GM21447 (cell line): ENCODE results near the gene HRNR.

Experiments
- ATAC-seq: cut with Tn5 transposase; IDR thresholded peaks from one replicate; pipeline ENCODE4 v1.9.1; 2021; ENCODE audit not compliant: unreplicated experiment

The HRNR gene

DNA sequence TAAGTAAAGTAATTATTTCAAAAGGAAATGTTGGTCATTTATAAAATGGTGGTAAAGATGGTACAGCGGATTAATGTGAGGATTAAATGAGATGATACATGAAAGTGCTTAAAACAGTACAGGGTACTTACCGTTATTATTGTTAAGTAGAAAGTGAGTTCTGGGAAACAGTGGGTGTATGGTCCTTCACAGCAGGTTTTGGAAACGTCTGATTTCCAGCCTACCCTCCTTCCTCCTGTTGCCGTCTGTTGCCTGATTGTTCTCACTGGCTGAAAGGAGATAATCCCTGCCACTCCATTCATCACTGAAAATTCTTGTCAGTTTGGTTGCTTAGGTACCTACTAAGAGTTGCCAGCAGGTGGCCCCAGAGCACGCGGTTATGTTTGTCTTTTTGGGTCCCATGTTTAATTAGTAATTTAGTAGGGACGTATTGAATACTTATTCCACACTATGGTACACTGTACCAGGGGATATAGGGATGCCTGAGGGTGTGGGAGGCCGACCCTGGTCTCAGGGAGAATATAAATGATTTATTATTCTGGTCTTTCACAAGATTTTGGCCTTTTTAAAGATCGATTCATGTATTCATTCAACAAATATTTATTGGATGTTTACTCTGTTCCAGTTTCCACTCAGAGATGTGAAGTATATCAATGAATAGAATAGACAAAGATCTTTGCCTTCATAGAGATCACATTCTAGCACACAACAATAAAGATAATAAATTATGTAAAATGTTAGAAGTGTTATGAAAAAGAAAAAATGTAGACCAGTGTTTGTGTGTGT is 34.1 kb downstream of the HRNR start:
- ATAC-seq: no peak

DNA sequence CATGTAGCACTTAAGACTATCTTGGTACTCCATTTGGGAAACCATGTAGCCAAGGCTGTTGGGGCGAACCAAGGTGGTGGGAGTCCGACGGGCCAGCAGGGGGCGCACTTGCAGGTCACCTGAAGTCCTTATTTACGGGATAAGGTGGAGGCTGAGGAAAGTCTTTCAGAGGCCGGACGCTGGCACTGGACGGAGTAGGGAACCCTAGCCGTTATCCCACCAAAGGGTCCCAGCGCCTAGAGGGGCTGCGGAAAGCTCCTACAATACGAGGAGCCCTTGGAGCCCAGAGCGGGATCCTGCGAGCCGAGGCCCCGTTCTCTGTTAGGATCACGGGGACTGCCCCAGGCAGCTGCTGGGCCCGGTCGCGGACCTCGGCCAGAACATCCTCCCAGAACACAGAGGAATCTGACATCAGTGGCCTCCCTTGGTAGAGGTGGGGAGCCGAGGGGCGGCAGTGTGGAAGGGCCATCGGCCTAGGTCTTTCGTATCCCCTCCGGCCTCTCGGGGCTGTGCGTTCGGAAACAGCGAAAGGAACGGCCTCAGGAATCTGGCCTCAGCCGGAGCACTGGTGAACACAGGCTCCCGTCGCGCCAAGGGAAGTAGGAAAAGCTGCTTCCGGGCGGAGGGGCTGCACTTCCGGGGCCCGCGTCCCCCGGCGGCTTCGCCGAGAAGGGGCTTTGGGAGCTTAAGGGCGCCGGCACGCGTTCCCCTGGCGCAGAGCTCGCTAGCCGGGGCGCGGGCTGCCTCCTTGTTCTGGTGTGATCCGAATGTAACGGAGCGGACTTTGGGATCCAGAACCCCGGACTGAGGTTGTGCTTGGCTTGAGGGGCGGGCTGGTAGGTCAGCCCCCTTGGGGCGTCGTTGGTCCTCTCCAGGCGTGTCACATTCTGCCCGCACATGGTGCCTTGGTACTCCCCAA is 35.1 kb downstream of the HRNR start:
- no peak for ATAC-seq

DNA sequence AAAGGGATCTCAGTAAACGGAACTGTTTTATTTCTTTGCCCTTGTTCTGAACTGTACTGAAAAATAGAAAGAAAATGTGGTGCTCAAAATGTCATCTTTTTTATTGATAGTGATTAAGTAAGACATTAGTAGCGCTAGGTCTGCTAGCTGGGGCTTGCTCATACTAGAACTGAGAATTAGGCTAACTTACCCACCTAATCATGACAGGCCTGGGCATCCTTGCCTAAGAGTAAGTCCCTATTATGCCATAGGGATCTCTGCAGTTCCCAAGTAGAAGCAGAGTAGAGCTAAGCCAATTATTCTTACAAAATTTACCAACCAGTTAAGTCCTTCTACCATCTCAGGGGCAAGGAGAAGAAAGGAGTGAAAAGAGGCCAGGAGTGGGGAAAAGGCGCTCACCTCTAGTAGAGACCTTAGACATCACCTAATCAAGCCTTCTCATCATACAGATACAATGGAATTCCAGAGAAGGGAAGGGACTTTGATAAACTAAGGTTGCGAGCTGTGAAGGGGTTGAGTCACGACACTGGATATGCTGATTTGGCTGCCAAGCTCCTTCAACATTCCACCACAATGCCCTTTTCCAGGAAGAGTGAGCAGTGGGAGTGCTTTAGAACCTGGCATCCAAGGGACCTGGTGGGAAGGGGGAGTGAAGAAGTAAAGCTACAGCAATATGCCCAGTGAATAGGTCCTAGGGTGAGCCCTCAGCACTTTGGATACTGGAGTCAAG is 37.3 kb downstream of the HRNR start:
- ATAC-seq: no peak

DNA sequence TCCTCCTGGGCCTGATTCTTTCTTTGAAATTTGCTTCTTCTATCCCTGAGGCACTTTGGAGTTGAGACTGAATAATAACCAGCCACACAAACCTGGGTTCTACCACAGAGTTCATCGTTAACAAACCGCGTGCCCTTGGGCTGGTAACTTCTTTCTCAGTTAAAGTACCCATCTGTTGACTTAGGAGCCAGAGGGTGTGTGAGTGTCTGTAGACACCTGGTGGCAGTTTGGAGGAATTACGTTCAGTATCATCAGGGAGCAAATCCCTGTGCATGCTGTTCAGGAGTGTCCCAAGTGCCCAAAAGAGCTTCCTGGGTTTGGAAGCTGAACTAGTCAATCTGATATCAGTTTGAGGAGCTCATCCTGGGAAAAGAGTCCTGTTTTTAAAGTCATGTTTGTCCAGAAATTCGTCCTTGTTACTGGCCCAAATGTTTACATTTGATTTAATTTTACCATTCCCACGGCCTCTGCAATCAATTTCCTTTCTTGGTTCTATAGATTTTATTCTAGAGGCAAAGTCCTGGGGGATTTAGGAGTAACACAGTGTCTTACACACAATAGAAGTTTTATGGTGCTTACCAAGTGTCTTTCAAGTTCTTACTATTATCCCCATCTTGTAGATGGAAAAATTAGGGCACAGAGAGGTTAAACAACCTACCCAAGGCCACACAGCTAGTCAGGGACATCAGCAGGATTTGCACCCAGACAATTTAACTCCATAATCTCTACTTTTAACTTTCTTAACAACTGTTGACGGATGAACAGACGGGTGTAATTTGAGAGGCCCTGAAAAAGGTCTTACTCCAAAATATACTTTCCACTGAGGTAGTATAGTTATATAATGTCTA is 38.2 kb downstream of the HRNR start:
- ATAC-seq: no peak

DNA sequence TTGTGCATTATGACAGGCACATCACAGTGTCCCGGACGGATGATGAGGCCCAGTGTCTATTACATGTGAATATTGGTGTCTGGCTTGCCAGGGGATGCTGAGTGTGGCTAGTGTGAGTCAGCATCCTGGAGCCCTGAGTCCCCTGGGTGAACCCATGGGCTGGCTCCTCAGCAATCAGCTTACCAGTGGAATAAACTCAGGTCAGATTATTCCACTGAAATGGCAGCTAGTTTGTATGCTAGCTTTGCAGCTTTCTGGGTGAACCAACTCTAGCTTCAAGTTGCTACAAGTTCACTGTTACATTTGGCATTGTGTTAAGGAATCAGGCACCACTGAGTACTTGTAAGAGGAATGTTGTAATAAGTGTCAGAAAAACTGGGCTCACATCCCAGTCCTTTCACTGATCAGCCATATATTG is 41.0 kb downstream of the HRNR start:
- ATAC-seq: no peak

DNA sequence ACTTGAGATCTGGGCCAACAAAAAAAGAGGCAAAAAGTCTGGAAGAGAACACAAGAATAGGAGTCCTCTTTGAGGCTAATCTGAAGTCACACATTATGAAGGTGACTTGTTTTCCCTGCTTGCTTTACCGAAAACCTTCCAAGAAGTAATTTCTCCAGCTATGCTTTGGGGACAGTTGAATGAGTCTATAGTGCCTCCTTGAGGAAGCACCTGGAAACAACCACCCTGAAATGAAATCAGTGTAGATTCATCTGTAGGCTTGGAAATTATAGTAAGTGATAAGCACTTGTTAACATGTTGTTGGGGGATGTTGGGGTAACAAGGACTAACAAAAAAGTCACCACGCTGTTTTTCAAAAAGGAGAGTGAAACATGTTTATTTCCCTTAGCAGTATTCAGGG is 41.6 kb downstream of the HRNR start:
- ATAC-seq: no peak

DNA sequence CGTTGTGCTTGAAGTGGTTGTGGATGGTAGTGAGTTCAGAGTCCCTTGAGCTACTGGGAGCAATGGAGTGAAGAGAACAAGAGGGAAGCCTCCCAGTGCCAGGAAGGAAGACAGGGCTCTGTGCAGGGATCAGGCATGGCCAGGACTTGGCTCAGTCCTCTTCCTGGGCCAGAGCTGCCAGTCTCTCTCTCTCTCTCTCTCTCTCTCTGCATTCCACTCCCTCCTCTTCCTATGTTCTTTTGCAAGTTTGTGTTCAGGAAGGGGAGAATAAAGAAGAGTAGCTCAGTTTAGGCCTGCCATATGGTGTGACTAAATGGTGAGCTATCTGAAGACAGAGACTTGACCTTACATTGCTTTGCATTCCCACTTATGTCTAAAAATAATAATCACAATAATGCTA is 44.4 kb downstream of the HRNR start:
- ATAC-seq: no peak

DNA sequence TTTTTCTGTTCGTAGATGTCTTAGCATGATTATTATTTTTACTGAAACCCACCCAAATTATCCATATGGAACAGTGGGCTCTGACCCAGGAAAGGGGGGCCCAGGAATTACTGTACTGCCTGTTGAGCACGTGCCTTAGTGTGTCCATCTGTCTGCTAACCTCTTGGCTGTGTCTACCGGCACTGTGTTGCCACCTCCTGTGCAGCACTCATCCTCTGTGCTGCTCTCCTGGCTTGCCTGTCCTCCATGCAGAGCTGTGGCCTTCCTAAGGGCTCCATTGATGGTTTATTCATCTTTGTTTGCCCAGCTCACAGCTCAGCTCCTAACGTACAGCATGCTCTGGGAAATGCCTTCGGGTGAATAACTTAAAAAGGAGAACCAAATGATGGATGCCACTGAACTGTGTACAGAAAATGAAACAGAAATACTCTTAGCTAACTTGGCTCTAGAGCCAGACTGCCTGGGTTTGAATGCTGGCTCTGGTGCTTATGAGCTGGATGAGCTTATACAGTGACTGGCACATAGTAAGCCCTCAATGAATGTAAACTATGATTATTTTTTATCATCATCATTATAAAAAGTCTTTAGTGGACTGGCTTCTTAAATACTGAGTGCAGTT is 53.6 kb downstream of the HRNR start:
- no peak for ATAC-seq

DNA sequence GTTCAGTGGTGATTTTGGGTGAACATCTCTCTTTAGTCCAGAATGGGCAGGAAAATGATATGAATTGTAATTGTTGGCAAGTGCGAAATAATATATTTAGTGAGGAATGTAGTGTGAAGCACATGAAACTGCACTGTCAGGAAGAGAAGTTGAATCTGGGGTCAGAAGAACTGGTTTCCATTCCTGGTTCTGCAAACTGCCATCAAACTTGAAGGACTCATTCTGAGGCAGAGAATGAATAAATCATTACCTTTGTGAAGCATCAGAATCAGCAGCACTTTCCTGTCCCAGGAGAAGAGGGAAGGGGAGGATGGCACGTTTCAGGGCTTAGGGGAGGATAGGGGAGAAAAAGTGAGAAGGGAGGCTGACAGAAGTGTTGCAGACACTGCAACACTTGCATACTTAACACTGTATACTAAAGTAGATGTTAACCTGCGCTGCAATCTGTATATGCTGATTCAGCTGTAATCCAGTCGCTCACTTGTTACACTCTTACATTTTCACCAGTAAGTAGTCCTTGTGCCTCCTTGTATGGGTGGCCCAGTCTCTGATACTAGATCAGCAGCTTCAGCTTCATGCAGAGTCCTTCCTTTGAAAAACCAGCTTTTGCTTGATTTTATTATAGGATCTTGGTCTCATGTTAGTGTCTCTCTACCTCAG is 54.5 kb downstream of the HRNR start:
- ATAC-seq: no peak

DNA sequence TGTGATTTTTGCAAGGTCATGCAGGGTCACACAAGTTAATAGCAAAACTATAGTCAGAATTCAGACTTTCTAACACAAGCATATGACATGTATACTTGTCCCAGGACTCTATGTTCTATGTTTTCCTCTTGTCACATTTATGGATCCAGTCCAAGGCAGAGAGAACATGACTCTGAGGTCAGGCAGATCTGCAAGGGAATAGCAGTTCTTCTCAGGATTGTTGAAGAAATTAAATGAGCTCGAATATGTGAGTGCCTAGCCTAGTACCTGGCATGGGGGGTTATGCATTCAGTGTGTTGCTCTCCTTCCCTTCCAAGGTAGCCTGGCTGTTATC is 55.5 kb downstream of the HRNR start:
- ATAC-seq: no peak

DNA sequence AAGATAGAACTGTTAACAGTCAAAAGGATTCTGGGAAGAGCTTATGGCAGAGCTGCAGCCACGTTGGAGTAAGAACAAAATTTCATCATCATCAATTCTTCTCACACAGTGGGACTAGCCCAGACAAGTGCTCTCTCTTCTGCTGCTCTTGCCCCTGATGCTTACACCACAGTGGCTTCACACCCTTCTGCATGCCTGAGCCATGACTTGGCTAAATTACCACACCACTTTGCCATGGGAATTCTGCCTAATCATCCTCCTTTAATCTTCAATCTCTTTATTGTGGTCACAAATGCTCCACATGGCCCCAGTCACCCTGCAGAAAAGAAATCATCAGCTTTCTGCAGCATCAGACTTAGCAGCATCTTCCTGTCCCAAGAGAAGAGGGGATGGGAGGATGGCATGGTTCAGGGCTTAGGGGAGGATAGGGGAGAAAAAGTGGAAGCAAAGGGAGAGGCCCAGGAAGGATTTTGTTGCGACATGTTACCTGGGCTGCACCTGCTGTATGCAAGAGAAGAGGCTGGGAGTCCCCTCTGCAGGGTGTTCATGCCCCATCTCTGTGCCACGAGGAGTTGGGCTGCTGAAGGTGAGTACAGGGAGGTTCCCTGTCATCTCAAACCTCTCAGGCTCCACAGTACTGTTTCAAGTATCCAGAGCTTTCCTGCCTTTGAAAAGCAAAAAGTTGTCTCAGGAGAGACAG is 56.0 kb downstream of the HRNR start:
- no peak for ATAC-seq

DNA sequence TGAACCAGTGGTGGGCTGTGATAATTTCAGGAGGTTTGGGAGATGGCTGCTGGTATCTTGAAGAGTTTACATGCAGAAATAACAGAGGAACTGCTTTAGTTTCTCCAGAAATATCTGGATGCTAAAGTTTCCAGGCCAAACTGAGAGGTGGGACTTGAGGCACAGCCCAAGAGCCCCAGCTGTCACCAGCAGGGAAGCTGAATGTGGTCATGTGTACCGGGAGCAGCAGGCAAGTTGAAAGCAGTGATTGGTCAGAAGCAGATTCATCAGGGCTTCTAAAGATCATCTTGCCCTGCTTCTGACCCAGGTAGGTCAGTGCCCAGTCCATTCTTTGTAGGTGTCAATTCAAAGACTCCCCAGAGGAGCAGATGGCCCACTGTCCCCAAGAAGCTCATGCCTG is 57.0 kb downstream of the HRNR start:
- no peak for ATAC-seq

DNA sequence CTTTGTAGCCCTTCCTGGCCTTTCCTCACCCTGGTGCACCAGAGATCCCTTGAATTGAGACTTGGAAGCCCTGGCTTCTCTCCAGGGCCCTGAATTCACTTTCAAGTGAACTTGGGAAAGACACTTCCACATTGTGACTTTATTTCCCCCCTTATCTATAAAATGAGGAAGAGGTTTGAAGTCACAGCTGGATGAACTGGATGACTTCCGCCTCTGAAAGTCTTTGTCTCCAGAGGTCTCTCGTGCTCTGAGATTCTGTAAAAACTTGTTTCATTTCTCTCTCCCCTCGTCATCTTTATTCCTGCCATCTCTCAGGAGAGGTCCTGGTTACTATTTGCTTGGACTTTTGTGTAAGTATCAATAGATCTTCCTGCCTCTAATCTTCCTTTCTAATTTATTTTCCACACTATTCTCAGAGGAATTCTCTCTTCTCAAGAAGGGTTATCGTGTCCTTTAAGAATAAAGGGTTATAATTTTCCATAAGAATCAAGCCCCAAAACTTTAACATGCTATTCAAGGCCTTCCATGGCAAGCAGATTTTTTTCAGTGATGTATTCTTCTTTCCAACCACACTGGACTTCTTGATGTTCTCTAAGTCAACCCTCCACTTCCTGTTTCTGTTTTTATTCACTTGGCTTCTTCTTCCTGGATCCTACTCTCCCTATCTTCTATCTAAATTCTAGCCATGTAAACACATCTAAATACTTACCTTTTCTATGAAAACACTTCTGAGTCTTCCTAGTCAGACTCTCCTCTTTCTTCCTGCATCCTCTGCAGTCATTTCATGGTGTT is 58.5 kb downstream of the HRNR start:
- no peak for ATAC-seq

DNA sequence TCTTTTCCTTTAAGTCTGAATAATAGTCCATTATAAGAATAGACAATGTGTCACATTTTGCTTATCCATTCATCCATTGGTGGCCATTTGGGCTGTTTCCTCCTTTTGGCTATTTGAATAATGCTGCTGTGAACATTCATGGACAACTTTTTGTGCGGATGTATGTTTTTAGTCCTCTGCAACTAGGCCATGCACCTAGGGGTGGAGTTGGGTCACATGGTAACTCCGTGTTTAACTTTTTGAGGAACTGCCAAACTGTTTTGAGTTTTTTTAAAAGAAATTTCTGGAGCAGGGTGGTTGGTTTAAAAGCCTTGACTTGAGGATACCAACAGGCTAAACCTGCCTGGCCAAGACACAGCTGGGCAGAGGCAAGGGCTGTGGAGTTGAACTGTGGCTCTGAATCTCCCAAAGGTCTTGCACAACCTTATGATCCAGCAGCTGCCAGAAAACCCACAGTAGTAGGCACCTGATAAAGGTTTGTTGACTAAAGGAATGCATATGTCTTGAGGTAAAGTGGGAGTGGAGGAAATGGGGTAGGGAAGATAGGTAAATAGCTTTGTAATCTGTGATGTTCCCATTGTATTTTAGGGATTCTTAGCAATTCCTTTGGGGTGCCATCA is 59.4 kb downstream of the HRNR start:
- ATAC-seq: no peak

DNA sequence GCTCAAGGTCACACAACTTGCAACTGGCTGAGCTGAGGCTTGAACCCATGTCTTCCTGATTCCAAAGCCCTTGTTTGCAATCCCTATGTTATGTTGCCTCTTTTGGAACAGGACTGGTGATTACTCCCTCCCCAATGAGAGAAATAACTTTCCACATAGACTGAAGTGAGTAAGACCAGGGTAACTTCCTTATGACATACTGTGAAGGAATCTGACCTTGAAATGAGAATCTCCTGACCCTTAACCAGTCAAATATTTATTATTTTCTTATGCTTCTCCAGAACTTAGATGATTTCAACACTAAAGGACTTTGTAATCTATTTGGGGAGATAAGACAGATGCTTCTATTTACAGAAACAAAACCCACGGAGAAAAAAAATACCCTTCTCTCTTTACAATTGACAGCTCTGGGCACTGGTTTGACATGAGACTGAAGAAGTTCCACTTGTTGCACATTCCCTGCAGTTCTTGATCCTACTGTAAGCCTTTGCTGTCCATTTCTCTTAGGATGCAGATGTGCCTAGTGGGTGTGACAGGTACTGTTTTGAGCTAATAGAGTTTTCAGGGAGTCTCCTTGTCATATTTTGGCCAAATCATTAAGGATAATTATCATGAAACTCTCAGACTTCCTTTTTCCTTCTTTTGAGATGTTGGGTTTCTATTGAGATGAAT is 61.1 kb downstream of the HRNR start:
- ATAC-seq: no peak
